Sigmoid colon (tissue), 7 donors: ENCODE data around the gene ARF5. TPM values are rescaled to one million over a fixed set of nuclear protein-coding genes. Genes with fewer than 3 reads are reported as not detected.
A peak's percentile ranks its signal among the peaks of the same experiment; 100 is the strongest.

Source experiments
- DNase-seq: peaks from one replicate; pipeline ENCODE4 v3.0.0-alpha.2; 2019
- H3K27ac ChIP-seq, 4 donors: fragments of 200-600 bp; sonication (generic); one replicate each; pipeline ENCODE4 v1.5.1; 2016 to 2019; ENCODE audit warnings: mild to moderate bottlenecking in 1 of 4
- H3K27me3 ChIP-seq, 3 donors: fragments of 200-600 bp; sonication (generic); one replicate each; pipeline ENCODE4 v1.5.1; 2019; ENCODE audit warnings: mild to moderate bottlenecking in 1 of 3
- H3K36me3 ChIP-seq, 4 donors: fragments of 200-600 bp; sonication (generic); one replicate each; pipeline ENCODE4 v1.5.1; 2016 to 2019
- H3K4me1 ChIP-seq, 4 donors: fragments of 200-600 bp; sonication (generic); one replicate each; pipeline ENCODE4 v1.5.1; 2017 to 2019
- H3K4me3 ChIP-seq, 4 donors: fragments of 200-600 bp; sonication (generic); one replicate each; pipeline ENCODE4 v1.5.1; 2017 to 2019; ENCODE audit warnings: mild to moderate bottlenecking in 2 of 4, moderate library complexity in 1 of 4
- H3K9me3 ChIP-seq, 4 donors: fragments of 200-600 bp in 3 of 4; sonication (generic) in 3 of 4; one replicate each; pipeline versions ENCODE4 v1.5.1 to v1.6.1; 2013 to 2019
- CTCF ChIP-seq, 4 experiments: fragments of 450-650 bp in 3 of 4; fragments of 200-600 bp in 1 of 4; IDR thresholded peaks; one replicate each; pipeline ENCODE4 v1.5.1; 2016 to 2019; ENCODE audit warnings: antibody characterized with exemption in 4 of 4, mild to moderate bottlenecking in 3 of 4, moderate library complexity in 2 of 4
- EP300 ChIP-seq, 4 donors: sonication (generic); formaldehyde crosslinking; IDR thresholded peaks; one replicate each; pipeline ENCODE4 v1.6.1; 2017; ENCODE audit warnings: antibody characterized with exemption in 4 of 4
- POLR2A ChIP-seq, 2 donors: fragments of 450-650 bp; IDR thresholded peaks; one replicate each; pipeline ENCODE4 v1.6.1; 2016; ENCODE audit warnings: antibody characterized with exemption in 2 of 2, mild to moderate bottlenecking in 2 of 2, moderate library complexity in 2 of 2
- POLR2AphosphoS5 ChIP-seq, 4 donors: sonication (generic); formaldehyde crosslinking; IDR thresholded peaks; one replicate each; pipeline ENCODE4 v1.6.1; 2017; ENCODE audit warnings: antibody characterized with exemption in 4 of 4
- WGBS, 2 donors: extraction: QIAGEN DNeasy Blood & Tissue Kit; methylation state at CpG; one replicate each; pipeline ENCODE4 v1.1.7; 2013; 5-methylcytosine and 5-hydroxymethylcytosine counted together
- intact Hi-C: fragments of 100-400 bp; cut with DNase I; formaldehyde crosslinking; loops from one replicate; pipeline ENCODE4 v1.15.1; 2023
- polyA plus RNA-seq, 3 donors: library from polyadenylated mRNA; stranded (reverse); fragments of 200-250 nt; gene quantifications; one replicate each; pipeline ENCODE4 v1.2.3, GENCODE V29; 2013
- total RNA-seq, 4 donors: library from RNA; depleted of rRNA; stranded (reverse); fragments of >200 nt; gene quantifications; one replicate each; pipeline ENCODE4 v1.1.0, GENCODE V29; 2016
- donor health status: healthy with polysubstance abuse.
- donor health status: Bipolar disorder and iron deficiency.
- donor health status: healthy.

The ARF5 gene
- total and polyA plus RNA-seq, 7 donors = 86.4 to 282 (median 156) TPM

GRCh38 chr7:127629268-127629854 is 41.1 kb downstream of the ARF5 start:
- Histone ChIP-seq H3K27me3 (peaks cover 0 to 6% (median 0%) of the 10 kb centered on the region in 3 donors), H3K36me3 (no peaks in the 10 kb centered on the region), H3K4me3 (no peak overlapping the region), H3K4me1 (no peaks in the 10 kb centered on the region), H3K9me3 (no peaks in the 10 kb centered on the region), H3K27ac (no peak overlapping the region)
- intact Hi-C loops = no loop called here
- 17 to 27% methylated on average over 5 of the region's 5 CpGs for WGBS, 2 donors
- no peak for DNase-seq
- TF ChIP-seq POLR2AphosphoS5 (IDR thresholded peaks at IDR 0.05) (no peak), CTCF (IDR thresholded peaks at IDR 0.05) (peak in 1 of 4 experiments; percentile 25)

DNA sequence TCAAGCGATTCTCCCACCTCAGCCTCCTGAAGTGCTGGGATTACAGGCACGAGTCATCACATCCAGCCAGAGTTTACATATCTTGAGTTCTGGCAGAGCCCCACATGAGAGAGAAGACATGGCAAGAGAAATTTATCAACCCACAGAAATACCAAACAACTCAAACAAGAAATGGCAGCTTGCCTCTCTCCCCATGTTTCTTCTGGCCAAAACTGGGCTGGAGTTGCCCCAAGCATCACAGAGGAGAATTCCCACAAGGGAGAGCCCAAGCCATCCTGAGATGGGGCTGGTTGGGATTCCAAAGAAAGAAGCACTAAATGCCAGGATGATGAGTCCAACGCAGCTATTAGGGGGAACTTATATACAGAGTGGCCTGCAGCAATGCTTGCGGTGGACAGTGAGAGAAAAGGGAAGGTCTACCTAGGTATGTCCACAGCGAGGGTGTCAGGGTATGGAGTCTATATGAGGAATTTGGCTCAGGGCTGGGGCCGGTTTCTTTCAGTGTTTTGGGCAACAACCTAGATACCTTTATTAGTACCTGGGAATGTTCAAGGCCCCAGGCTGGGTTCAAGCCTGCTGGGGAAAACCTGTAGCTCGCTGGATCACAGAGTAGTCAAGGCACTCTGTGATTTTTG is 44.2 kb downstream of the ARF5 start:
- TF ChIP-seq CTCF (IDR thresholded peaks at IDR 0.05) (no peak), EP300 (IDR thresholded peaks at IDR 0.05) (no peak), POLR2AphosphoS5 (IDR thresholded peaks at IDR 0.05) (no peak), POLR2A (IDR thresholded peaks at IDR 0.05) (no peak)
- Histone ChIP-seq H3K36me3 (no peaks in the 10 kb centered on the region), H3K9me3 (no peaks in the 10 kb centered on the region), H3K4me1 (no peaks in the 10 kb centered on the region), H3K27ac (no peak overlapping the region), H3K27me3 (peaks cover 0 to 10% (median 0%) of the 10 kb centered on the region in 3 donors), H3K4me3 (no peak overlapping the region)
- WGBS, 2 donors = 89% methylated on average over 7 of the region's 7 CpGs
- no peak for DNase-seq
- intact Hi-C loops = no loop called here

GRCh38 chr7:127635659-127636285 is 47.6 kb downstream of the ARF5 start:
- peaks cover 0 to 10% (median 0%) of the 10 kb centered on the region in 3 donors for H3K27me3 ChIP-seq
- intact Hi-C loops = no loop called here
- no peaks in the 10 kb centered on the region for H3K36me3 ChIP-seq
- TF ChIP-seq CTCF (IDR thresholded peaks at IDR 0.05) = no peak
- no peak for TF ChIP-seq POLR2A (IDR thresholded peaks at IDR 0.05)
- no peak for TF ChIP-seq POLR2AphosphoS5 (IDR thresholded peaks at IDR 0.05)
- TF ChIP-seq EP300 (IDR thresholded peaks at IDR 0.05) = no peak
- H3K4me1 ChIP-seq = no peaks in the 10 kb centered on the region
- H3K9me3 ChIP-seq = no peaks in the 10 kb centered on the region
- WGBS, 2 donors = 34 to 50% methylated on average over 3 of the region's 3 CpGs
- DNase-seq = no peak
- no peak overlapping the region for H3K27ac ChIP-seq
- H3K4me3 ChIP-seq = no peak overlapping the region

GRCh38 chr7:127638197-127638596 is 50.0 kb downstream of the ARF5 start:
- H3K4me1 ChIP-seq = no peaks in the 10 kb centered on the region
- DNase-seq = no peak
- H3K27me3 ChIP-seq = peaks cover 0 to 10% (median 0%) of the 10 kb centered on the region in 3 donors
- H3K36me3 ChIP-seq = no peaks in the 10 kb centered on the region
- no peaks in the 10 kb centered on the region for H3K9me3 ChIP-seq
- TF ChIP-seq CTCF (IDR thresholded peaks at IDR 0.05) (no peak), POLR2A (IDR thresholded peaks at IDR 0.05) (no peak), POLR2AphosphoS5 (IDR thresholded peaks at IDR 0.05) (no peak), EP300 (IDR thresholded peaks at IDR 0.05) (no peak)
- intact Hi-C loops = no loop called here
- no peak overlapping the region for H3K27ac ChIP-seq
- no peak overlapping the region for H3K4me3 ChIP-seq

Other genes starting within 250 kb of the ARF5 start
- gene ZNF800, start 195.7 kb upstream of the ARF5 start, total RNA-seq = 10 to 100 TPM; 29.2 to 39.1 (median 36.0) TPM
- 1 to 10 TPM; 3.6 to 8.3 (median 6.0) TPM for gene ZNF800, start 195.7 kb upstream of the ARF5 start, polyA plus RNA-seq
- 10 to 100 TPM in 2 of 4 donors, 1 to 10 TPM in 2; 8.7 to 13.8 (median 11.3) TPM for gene GCC1, start 2.8 kb upstream of the ARF5 start, total RNA-seq
- 10 to 100 TPM in 2 of 3 donors, 1 to 10 TPM in 1; 7.2 to 19.2 (median 12.2) TPM for gene GCC1, start 2.8 kb upstream of the ARF5 start, polyA plus RNA-seq
- gene FSCN3, start 5.3 kb downstream of the ARF5 start, total RNA-seq = 1 to 10 TPM in 1 of 4 donors, not detected in 3; 4.4 TPM
- under 1 TPM in 1 of 3 donors, not detected in 2; 0.22 TPM for gene FSCN3, start 5.3 kb downstream of the ARF5 start, polyA plus RNA-seq
- gene PAX4, start 29.7 kb downstream of the ARF5 start, total RNA-seq = not detected
- 1 to 10 TPM in 1 of 3 donors, under 1 TPM in 2; 0.13 to 1.2 (median 0.46) TPM for gene PAX4, start 29.7 kb downstream of the ARF5 start, polyA plus RNA-seq
- gene SND1, start 63.8 kb downstream of the ARF5 start, total RNA-seq = 10 to 100 TPM; 63.5 to 83.1 (median 74.2) TPM
- gene SND1, start 63.8 kb downstream of the ARF5 start, polyA plus RNA-seq = 10 to 100 TPM; 30.6 to 93.4 (median 36.5) TPM